Central memory CD8-positive, alpha-beta T cell (primary cell): ENCODE measurements around the gene TMTC2.

Experiments
- ATAC-seq: fragments of 150-1000 bp; cut with Tn5 transposase; replicated peaks from 2 replicates; pipeline ENCODE4 v1.10.0; 2022; ENCODE audit warnings: mild to moderate bottlenecking, moderate FRiP score, moderate number of reproducible peaks; ENCODE audit not compliant: poor library complexity, severe bottlenecking; ENCODE audit errors: extremely low read depth
- DNase-seq, 2 donors: peaks; one replicate each; pipeline ENCODE4 v3.0.0; 2021; ENCODE audit warnings: low spot score in 2 of 2
- H3K27ac Mint-ChIP-seq: one replicate; pipeline ENCODE4 v1.8.0; 2022; ENCODE audit warnings: low read depth, mild to moderate bottlenecking, moderate library complexity, mixed read lengths
- H3K27me3 Mint-ChIP-seq: one replicate; pipeline ENCODE4 v1.8.0; 2022; ENCODE audit warnings: mixed read lengths
- H3K36me3 Mint-ChIP-seq: one replicate; pipeline ENCODE4 v1.8.0; 2022; ENCODE audit warnings: mild to moderate bottlenecking, moderate library complexity, mixed read lengths; ENCODE audit not compliant: insufficient read depth
- H3K4me1 Mint-ChIP-seq: one replicate; pipeline ENCODE4 v1.8.0; 2022; ENCODE audit warnings: mixed read lengths
- H3K4me3 Mint-ChIP-seq: one replicate; pipeline ENCODE4 v1.8.0; 2022; ENCODE audit warnings: mild to moderate bottlenecking, moderate library complexity, mixed read lengths
- H3K9me3 Mint-ChIP-seq: one replicate; pipeline ENCODE4 v1.8.0; 2022; ENCODE audit warnings: mixed read lengths

Gene TMTC2

GRCh38 chr12:82904219-82904790 lies 217.6 kb downstream of the TMTC2 start:
- no peaks in the 10 kb centered on the region for H3K9me3 Mint-ChIP-seq
- no peak overlapping the region for H3K27ac Mint-ChIP-seq
- no peaks in the 10 kb centered on the region for H3K36me3 Mint-ChIP-seq
- H3K4me1 Mint-ChIP-seq, result no peaks in the 10 kb centered on the region
- H3K27me3 Mint-ChIP-seq, result no peaks in the 10 kb centered on the region
- ATAC-seq (no peak), DNase-seq (no peak)
- no peak overlapping the region for H3K4me3 Mint-ChIP-seq

GRCh38 chr12:82910246-82910893 lies 223.7 kb downstream of the TMTC2 start:
- no peaks in the 10 kb centered on the region for H3K27me3 Mint-ChIP-seq
- H3K4me3 Mint-ChIP-seq, result no peak overlapping the region
- H3K9me3 Mint-ChIP-seq, result no peaks in the 10 kb centered on the region
- H3K4me1 Mint-ChIP-seq, result no peaks in the 10 kb centered on the region
- DNase-seq (no peak), ATAC-seq (no peak)
- no peaks in the 10 kb centered on the region for H3K36me3 Mint-ChIP-seq
- no peak overlapping the region for H3K27ac Mint-ChIP-seq

GRCh38 chr12:82912406-82912805 lies 225.7 kb downstream of the TMTC2 start:
- H3K9me3 Mint-ChIP-seq, result no peaks in the 10 kb centered on the region
- H3K27ac Mint-ChIP-seq, result no peak overlapping the region
- H3K36me3 Mint-ChIP-seq, result no peaks in the 10 kb centered on the region
- H3K4me3 Mint-ChIP-seq, result no peak overlapping the region
- DNase-seq, result no peak
- no peak for ATAC-seq
- no peaks in the 10 kb centered on the region for H3K4me1 Mint-ChIP-seq
- no peaks in the 10 kb centered on the region for H3K27me3 Mint-ChIP-seq

GRCh38 chr12:82919388-82920054 lies 232.8 kb downstream of the TMTC2 start:
- Mint-ChIP-seq H3K36me3 (no peaks in the 10 kb centered on the region), H3K4me3 (no peak overlapping the region), H3K9me3 (no peaks in the 10 kb centered on the region), H3K4me1 (no peaks in the 10 kb centered on the region), H3K27me3 (no peaks in the 10 kb centered on the region), H3K27ac (no peak overlapping the region)
- DNase-seq, result no peak
- ATAC-seq, result no peak

- no peaks in the 10 kb centered on the region for H3K4me1 Mint-ChIP-seq
- H3K36me3 Mint-ChIP-seq, result no peaks in the 10 kb centered on the region
- DNase-seq (no peak), ATAC-seq (no peak)
- H3K4me3 Mint-ChIP-seq, result no peak overlapping the region
- no peak overlapping the region for H3K27ac Mint-ChIP-seq
- no peaks in the 10 kb centered on the region for H3K9me3 Mint-ChIP-seq
- H3K27me3 Mint-ChIP-seq, result no peaks in the 10 kb centered on the region
Observed at GRCh38 chr12:82923935-82924334, 237.2 kb downstream of the TMTC2 start.

- Mint-ChIP-seq H3K36me3 (no peaks in the 10 kb centered on the region), H3K27ac (no peak overlapping the region)
Observed at GRCh38 chr12:82926630-82927029, 239.9 kb downstream of the TMTC2 start.

GRCh38 chr12:82930301-82930700 lies 243.6 kb downstream of the TMTC2 start:
- ATAC-seq (no peak), DNase-seq (no peak)
- no peaks in the 10 kb centered on the region for H3K27me3 Mint-ChIP-seq
- no peaks in the 10 kb centered on the region for H3K36me3 Mint-ChIP-seq
- no peak overlapping the region for H3K4me3 Mint-ChIP-seq
- H3K9me3 Mint-ChIP-seq, result no peaks in the 10 kb centered on the region
- no peak overlapping the region for H3K27ac Mint-ChIP-seq
- H3K4me1 Mint-ChIP-seq, result no peaks in the 10 kb centered on the region

More at GRCh38 chr12:82926630-82927029, 239.9 kb downstream of the TMTC2 start:
- no peaks in the 10 kb centered on the region for H3K27me3 Mint-ChIP-seq
- no peaks in the 10 kb centered on the region for H3K4me1 Mint-ChIP-seq
- no peaks in the 10 kb centered on the region for H3K9me3 Mint-ChIP-seq
- DNase-seq (no peak), ATAC-seq (no peak)
- H3K4me3 Mint-ChIP-seq, result no peak overlapping the region

GRCh38 chr12:82931349-82932116 lies 244.8 kb downstream of the TMTC2 start:
- no peaks in the 10 kb centered on the region for H3K27me3 Mint-ChIP-seq
- DNase-seq (no peak), ATAC-seq (no peak)
- no peak overlapping the region for H3K27ac Mint-ChIP-seq
- no peaks in the 10 kb centered on the region for H3K36me3 Mint-ChIP-seq
- no peaks in the 10 kb centered on the region for H3K4me1 Mint-ChIP-seq
- H3K4me3 Mint-ChIP-seq, result no peak overlapping the region
- no peaks in the 10 kb centered on the region for H3K9me3 Mint-ChIP-seq

GRCh38 chr12:82937151-82937550 lies 250.4 kb downstream of the TMTC2 start:
- Mint-ChIP-seq H3K4me3 (no peak overlapping the region), H3K27me3 (no peaks in the 10 kb centered on the region)

GRCh38 chr12:82942521-82942920 lies 255.8 kb downstream of the TMTC2 start:
- H3K36me3 Mint-ChIP-seq, result peaks cover 1% of the 10 kb centered on the region
- DNase-seq (no peak), ATAC-seq (no peak)
- no peaks in the 10 kb centered on the region for H3K27me3 Mint-ChIP-seq
- no peaks in the 10 kb centered on the region for H3K9me3 Mint-ChIP-seq
- no peak overlapping the region for H3K4me3 Mint-ChIP-seq
- H3K4me1 Mint-ChIP-seq, result no peaks in the 10 kb centered on the region
- H3K27ac Mint-ChIP-seq, result no peak overlapping the region

More at GRCh38 chr12:82937151-82937550, 250.4 kb downstream of the TMTC2 start:
- Mint-ChIP-seq H3K27ac (no peak overlapping the region), H3K4me1 (no peaks in the 10 kb centered on the region), H3K9me3 (no peaks in the 10 kb centered on the region), H3K36me3 (no peaks in the 10 kb centered on the region)
- DNase-seq, result no peak
- ATAC-seq, result no peak

- Mint-ChIP-seq H3K4me3 (no peak overlapping the region), H3K27ac (no peak overlapping the region), H3K9me3 (no peaks in the 10 kb centered on the region), H3K36me3 (peaks cover 1% of the 10 kb centered on the region), H3K4me1 (no peaks in the 10 kb centered on the region), H3K27me3 (no peaks in the 10 kb centered on the region)
- DNase-seq (no peak), ATAC-seq (no peak)
Observed at GRCh38 chr12:82942991-82943401, 256.3 kb downstream of the TMTC2 start.

- Mint-ChIP-seq H3K4me1 (no peaks in the 10 kb centered on the region), H3K27me3 (no peaks in the 10 kb centered on the region), H3K4me3 (no peak overlapping the region), H3K9me3 (no peaks in the 10 kb centered on the region), H3K36me3 (peaks cover 1% of the 10 kb centered on the region), H3K27ac (no peak overlapping the region)
- DNase-seq (no peak), ATAC-seq (no peak)
Observed at GRCh38 chr12:82948491-82948890, 261.8 kb downstream of the TMTC2 start.
